NCI-H510A treated with DMSO at 0.1 percent for 48 hours (cell line): ENCODE data around the gene COL2A1.
A peak's percentile ranks its signal among the peaks of the same experiment; 100 is the strongest.

ENCODE experiments used
- DNase-seq: peaks from one replicate; lab custom pipeline; 2025; lab: John Stamatoyannopoulos, UW

COL2A1 gene

DNA sequence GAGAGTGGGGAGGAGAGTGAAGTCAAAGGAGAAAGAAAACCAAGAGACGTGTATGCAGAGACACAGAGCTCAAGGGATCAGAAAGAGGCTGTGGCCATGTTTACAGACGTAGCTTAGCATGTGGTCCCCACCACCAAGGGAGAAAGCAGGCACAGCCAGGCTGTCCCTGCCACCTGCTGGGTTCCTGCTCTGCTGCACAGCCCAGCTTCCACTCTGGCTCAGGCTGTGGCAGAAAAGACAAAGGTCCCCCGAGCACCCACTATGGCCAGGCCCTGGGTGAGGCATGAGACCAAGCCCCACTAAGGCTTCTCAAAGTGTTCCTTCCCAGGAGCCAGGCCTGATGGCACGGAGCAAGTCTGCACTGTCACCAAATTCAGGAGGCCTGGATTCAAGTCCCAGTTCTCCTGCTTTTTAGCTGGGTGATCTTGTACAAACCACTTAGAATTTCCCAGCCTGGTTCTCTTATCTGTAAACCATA is 25.9 kb upstream of the COL2A1 start:
- DNase-seq = no peak

DNA sequence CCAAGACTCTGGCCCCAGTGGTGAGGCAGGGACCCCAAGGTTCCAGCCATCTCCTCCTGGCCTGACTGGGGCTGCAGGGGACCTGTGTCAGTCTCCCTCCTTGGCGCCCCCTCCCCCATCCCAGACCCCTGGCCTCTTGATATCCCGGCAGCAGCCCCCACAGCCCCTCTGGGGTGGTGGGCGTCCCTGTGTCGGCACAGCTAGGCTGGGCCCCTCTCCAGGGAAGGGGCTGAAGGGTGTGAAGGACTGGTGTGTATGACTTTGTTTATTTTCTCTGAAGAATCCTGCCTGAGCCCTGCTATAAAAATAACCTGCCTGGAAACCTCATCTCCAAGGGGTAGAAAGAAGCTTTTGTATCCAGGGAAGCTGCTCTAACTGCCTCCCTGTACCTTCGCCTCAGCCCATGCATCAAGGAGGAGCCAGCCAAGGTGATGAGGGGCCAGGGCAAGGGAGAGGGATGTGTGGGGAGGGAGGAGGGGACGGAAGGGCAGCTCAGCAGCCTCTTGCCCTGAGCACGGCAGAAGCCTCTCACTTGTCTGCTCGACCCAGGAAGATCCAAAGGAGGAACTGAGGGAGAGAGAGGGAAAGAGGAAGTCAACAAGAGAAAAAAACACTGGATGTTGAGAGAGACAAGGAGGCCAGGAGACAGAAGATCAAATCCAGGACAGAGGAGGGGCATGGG is 25.4 kb upstream of the COL2A1 start:
- no peak for DNase-seq

DNA sequence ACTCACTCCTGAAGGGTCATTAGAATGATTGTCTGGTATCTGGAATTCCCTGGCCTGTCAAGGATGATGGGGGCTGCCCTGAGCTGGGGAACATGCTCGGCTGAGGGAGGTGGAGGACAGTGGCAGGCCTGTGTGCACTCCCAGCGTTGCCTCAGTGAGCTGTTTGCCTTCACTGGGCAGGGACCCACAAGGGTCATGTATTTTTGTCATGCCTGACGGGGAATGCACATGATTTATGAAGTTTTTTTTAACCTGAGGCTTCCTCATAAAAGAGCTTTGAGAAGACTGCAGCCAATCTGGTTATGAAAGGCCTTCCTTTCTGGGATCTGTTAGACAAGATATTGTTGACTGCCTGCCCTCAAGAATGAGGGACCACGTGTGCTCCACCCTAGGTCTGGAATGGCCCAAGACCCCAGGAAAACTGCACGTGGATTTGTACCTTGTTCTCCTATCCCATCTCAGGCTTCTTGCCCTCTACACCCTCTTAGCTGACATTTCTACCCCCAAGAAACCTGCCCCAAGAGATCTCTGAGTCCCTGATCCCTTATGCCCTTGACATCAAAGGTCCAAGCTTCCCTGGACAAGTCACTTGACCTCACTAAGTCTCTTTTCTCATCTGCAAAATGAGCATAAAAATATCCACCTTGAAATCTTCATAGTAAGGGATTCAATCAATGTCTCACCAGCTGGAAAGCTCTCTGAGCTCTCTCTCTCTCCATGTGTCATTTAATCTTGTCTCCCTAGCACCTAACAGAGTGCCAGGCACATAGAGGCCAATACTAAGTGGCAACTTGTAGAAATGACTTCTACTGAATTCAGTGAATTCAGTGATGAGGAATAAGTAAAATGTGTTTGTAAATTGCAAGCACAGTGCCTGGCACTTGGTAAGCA is 24.5 kb upstream of the COL2A1 start:
- no peak for DNase-seq

DNA sequence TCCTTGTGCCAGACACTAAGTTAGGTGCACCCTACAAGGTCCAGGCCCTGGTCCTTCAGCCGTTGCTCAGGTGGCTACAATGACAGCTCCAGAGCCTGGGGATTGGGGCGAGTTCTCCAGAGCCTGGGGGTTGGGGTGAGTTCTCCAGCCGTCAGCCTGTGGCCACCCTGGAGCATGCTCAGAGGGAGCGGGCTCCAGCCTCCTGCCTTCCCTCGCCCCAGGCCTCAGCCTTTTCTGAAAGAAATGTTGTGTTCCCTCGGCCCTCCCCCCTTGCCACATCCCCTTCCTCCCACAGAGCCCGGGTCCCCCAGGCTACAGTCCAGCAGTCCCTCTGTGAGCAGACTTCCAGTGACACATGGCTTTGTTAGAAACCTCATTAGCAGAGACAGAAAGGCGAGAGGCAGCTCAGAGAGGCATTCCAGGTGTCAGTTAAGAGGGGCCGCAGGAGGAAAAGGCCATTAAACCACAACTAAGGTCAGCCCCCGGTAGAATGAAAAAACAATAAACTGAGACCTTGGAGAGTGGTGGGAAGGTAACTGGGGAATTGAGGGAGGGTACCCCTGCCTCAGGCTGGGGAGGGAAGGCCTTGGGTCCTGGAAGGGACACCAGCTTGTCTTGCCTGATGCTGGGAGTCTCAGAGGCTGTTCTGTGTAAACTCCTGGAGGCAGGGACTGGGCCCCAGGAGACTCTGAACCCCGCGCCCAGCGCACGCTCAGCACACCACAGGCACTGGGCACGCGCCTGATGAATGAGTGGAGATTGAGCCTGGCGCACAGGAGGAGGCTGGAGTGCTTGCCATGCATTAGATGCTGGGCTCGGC is 23.1 kb upstream of the COL2A1 start:
- no peak for DNase-seq

DNA sequence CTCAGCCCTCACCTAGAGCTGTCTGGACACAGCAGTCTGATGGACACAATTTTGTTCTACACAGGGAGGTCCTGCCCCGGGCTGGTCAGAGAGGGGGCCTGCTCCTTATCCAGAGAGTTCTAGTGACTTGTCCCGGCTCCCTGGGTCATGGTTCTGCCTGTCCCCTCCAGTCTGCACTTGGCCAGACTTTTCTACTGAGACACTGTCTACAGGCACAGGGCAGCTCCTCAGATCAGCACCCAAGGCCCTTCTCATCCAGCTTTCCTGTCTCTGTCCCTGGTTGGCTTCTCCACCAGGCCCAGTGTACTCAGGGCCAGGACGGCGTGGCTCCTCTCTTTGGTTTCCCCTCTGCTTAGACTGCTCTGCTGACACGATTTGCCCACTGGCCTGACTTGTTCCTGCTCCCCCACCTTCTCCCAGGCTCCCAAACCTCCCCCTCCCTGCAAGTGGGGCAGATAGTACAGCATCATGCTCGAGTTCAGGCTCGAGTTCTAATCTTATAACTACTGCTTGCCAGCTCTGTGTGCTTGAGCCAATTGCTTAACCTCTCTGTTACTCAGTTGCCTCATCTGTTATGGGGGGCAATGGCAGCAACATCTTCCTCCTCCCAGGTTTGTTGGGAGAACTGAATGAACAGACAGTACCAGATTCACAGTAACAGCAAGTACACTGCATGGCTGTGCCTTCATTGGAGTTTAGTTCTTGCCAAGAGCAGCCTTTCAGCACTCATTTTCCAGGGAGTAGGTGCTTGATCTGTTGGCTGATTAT is 22.0 kb upstream of the COL2A1 start:
- no peak for DNase-seq

DNA sequence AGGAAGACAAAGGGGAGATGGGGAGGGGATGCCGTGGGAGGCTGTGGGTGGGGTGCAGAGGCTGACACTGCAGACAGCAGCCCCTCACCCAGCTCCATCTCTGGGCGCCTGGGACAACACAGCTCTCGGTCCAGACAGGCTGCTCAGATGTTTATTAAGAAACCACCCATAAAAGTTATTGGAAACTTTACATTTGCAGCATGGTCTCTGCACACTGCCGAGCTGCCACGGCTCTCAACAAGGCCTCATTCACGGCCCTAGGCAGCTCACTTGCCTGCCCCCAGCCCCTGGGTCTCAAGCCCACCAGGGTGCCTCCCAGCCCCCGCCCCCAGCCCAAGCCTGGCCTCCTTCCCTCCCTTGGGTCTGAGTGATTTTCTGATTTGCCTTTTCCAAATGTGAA is 21.0 kb upstream of the COL2A1 start:
- no peak for DNase-seq

DNA sequence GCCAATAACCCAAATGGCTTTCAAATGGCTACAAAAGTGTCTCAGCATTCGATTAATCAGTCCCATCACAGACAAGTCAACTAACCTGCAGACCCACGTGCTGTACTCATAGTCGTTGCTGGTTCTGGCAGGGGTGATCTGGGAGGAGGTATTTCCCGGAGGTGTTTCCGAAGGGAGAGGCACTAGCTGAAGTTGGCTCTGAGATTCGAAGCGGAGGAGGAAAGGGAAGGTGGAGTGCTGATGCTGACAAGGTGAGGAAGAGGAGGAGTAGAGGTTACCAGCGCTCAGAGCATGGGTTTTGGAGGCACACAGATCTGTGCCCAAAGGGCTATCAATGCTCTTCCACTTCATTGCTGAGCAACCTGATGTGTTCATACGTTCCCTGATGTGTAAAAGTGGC is 20.5 kb upstream of the COL2A1 start:
- no peak for DNase-seq

DNA sequence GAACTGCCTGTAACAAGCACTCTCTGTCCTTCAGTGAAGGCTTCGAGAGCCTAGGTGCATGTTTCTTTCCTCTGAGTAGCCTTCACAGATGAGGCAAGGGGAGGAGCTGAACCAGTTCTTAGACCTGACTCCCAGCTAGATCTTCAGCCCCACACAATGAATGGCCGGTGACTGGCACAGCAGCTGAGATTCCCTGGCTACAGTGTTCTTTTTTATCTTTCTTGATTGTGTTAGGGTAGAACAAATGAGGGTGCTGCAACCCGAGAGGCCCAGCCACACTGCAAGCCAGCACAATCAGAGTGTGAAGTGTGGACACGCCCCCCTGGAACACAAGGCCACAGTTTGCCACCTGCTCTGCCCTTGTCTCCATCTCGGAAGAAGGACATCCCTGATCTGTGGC is 19.1 kb upstream of the COL2A1 start:
- peak; percentile 75 for DNase-seq

DNA sequence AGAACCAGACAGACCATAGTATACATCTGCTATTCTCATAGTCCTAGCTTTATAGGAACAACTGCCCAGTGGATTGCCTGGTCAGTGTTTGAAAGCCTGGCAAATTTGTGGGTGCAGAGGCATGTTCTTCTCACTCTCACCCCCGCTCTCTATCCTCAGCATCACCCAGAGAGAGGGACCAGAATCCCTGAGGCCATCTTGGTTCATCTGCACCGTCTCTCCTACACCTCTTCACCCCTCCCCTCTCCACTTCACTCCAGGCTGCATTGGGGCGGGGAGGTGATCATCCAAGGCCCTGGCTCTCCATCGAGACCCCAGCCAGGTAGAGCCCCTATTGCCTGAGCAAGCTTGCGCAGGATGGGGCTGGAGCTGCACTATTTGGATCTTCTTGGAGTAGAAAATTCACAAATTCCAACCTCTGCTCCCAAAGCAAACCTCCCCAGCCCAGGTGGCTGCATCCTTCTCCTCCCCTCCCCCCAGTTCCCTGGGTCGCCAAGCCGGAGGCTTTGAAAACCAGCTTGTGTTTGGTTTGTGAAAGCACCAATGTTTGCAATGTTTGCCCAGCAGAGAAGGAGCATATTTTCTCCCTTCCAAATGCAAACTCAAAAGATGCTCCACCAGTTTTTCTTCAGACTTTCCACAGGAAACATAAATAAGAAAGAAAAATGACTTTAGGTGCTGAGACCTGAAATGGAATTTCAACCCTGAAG is 18.6 kb upstream of the COL2A1 start:
- peak; percentile 53 for DNase-seq

DNA sequence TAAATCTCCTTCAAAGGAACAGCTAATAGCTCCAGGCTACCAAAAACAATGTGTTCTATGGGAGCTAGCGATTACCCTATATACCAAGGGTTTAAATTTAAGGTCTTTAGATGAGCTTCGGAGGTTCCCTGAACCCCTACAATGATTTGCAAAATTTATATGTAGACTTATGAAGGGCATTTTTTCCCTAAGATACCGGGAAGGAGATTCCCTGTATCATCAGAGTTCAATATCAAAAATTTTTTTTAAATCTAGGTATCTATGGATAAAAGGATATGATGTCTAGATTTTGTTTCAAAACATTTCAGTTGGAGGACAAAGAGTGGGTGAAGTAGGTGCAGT is 17.9 kb upstream of the COL2A1 start:
- no peak for DNase-seq

DNA sequence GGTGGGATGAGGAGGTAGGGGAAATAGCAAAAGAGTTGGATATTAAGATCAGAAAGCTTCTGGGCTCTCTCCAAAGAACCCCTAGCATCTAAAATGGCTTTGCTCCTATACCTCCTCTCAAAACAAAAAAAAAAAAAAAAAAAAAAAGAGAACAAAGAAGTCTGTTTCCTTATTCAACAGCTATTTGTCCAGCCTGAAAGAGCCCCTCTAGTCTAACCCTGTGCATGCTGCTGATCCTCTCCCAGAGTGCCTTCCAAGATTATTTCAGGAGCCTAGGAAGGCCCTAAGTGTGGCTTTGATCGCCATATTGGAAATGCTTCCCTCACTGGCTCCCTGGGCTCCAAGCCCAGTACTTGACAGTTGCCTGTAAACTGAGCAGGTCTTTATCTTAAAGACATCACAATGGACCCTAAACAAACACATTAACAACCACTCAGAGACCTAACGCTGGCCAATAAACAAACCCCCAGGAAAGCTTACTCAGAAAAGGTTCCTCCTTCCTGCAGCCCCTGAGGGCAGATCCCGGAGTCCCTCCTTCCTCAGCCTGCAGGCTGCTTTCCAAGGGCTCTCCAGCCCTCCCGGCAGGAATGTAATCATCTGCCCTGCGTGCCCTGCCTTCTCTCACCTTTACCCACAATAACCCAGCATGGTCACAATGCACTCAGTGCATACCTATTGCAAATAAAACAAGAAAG is 17.4 kb upstream of the COL2A1 start:
- DNase-seq = peak; percentile 66

DNA sequence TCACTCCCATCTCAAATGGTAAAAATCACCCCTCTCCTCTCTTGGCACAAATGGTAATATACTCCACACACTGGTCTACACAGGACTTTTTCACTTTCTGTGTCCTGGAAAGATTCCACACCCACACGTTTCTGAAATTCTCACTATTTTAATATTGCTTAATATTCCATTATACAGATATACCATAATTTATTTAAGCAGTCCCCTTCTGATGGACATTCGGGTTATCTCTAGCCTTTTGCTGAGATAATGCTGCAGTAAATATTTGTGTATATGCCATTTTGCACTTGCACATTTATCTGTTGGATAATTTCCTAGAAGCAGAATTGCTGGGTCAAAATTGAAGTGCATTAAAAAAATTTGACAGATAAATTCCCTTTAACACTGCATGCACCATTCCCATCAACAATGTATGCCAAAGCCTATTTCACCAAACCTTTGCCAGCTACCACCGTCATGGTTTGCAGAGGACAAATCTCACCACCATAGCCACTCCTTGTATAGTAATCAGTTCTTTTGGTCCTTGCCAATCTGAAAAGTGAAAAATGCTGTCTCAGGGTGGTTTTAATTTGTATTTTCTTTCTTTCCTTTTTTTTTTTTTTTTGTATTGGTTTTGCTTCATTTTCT is 15.5 kb upstream of the COL2A1 start:
- DNase-seq = no peak

DNA sequence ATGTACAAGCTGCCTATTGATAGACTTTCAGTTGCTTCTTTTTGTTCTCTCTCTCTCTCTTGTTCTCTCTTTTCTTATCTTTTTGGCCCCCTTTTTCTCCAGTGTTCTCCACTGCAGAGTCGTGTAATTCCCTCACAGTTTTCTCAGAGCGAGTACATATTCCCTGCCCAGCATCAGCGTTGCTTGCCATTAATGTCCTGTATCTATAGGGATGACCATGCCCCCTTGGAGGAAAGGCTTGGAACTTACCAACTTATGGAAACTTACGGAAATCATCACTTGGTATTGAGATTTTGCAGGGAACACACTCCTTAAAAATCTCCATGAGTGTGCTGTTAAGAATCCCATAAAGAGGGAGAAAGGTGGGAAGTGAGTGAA is 14.3 kb upstream of the COL2A1 start:
- DNase-seq = no peak

DNA sequence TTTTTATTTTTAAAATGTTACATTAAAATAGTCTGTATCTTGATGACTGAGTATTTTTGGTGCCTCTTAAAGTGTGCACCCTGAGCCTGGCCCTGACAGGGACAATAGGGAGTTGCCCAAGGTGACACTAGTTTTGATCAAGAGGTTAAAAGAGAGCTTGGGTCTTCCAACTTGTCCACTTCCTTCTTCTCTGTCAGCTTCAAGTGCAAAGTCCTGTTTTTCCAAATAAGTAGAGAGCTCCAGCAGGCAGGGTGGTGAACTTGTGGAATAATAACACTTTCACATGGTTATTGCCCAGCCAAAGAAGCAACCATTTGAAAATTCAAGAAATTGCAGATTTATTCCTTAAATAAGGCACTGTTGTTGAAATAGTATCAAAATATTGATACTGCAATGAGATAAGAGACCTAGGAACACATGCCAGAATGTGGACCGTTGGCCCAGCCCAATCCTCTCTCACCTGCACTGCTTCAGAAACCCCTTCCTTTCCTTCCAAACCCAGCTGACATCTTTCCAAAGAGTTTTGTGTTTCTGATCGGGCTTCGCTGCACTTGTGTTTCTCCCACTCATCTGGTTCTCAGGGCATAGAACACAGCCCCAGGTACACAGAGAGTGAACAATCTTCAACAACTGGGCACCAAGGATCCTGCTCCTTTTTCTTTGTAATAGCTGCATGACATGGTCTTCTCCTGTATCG is 13.8 kb upstream of the COL2A1 start:
- no peak for DNase-seq

DNA sequence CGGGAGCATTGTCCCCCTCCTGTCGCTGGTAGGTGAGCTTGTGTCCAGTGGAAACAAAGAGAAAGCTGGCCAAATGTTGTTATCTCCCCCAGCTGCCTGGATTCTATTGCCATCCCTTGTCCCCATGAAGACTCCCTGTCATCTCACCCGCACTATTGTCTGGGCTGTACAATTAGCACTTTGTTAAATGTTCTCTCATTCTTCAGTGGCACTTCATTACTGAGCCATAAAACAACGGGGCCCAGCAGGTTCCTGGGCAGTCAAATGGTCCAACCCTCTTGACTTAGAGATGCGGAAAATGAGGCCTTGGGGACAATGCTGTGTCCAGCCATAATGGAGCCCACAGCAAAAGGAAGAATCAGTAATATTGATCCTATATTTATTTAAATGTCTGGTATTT is 13.2 kb upstream of the COL2A1 start:
- DNase-seq = no peak

DNA sequence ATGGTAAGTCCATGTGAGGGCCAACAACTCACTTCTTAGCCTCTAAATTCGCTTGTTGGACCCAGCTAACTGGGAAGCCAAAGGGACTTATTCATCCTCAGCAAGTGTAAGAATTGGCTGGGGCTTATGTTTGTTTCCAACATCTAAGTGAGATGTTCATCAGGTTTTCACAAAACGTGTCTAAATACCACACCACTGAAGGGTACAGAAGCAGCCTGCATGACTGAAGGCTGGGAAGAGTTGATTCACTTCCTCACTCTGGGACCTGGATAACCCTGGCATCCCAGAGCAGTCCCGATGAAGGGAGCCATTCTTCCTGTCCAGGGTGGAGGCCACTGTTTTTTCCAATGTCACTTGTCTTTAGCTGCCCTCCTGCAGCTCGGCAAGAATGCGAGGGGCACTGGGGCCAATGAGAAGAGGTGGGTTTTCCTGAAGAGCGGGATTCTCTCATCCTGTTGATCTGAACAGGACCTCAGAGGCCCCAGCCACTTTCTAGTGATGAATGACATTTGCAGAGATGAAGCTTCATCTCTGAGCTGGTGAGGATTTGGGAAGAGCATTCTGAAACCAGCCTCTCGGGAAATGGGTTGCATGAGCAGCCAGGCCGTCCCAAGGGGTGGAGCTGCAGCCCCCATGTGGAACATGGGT is 12.2 kb upstream of the COL2A1 start:
- DNase-seq = no peak

DNA sequence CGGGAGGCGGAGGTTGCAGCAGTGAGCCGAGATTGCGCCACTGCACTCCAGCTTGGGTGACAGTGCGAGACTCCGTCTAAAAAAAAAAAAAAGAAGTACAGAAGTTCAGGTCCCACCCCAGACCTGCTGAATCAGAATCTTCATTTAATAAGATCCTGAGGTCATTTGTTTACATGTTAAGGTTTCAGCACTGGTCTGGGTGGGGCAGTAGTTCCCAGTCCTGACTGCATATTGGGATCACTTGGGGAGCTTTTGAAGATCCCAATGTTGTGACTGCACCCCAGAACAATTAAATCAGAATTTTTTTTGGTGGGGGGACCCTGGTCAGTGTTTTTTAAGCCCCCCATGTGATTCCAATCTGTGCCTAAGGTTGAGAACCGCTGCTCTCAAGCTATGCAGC is 11.7 kb upstream of the COL2A1 start:
- DNase-seq = no peak

DNA sequence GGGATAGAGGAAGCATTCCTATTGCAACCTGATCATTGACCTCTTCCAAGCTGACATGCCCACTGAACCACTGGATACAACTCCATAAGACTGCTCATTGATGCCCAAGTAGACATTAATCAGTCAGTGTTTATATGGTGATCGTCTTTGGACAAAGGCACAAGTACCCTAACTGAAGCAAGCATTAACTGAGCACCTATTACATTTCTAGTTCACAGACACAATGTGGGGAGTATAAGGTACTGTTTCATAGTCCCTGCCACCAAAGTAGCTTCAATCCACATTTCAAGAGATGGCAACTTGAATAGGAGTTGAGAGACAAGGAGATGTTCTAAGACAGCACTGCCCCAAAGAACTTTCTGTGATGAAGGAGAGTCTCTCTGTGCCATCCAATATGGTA is 10.9 kb upstream of the COL2A1 start:
- DNase-seq = no peak

DNA sequence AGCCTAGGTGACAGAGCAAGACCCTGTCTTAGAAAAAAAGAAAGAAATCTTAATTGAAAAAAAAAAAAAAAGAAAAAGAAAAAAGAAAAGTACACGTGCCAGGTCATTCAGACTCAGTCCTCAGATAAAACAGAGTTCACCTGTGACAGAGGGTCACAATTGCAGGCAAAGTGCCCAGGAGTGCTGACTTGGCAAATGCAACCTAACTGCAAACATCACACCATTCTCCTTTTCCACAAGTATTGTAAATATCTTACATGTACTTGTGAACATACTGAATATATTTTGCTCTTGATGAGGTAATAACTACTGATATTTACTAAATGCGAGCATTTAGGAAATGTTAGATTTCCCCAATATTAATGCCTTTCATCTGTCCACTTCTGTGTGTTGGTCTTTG is 9.0 kb upstream of the COL2A1 start:
- DNase-seq = no peak
